Measurements from ENCODE around the gene COX7A2L.
"Not testable (repeated sequence)": the region's sequence is repeated elsewhere in the genome, so short reads cannot be mapped to it uniquely, and the experiment has no call there.

The COX7A2L gene

DNA sequence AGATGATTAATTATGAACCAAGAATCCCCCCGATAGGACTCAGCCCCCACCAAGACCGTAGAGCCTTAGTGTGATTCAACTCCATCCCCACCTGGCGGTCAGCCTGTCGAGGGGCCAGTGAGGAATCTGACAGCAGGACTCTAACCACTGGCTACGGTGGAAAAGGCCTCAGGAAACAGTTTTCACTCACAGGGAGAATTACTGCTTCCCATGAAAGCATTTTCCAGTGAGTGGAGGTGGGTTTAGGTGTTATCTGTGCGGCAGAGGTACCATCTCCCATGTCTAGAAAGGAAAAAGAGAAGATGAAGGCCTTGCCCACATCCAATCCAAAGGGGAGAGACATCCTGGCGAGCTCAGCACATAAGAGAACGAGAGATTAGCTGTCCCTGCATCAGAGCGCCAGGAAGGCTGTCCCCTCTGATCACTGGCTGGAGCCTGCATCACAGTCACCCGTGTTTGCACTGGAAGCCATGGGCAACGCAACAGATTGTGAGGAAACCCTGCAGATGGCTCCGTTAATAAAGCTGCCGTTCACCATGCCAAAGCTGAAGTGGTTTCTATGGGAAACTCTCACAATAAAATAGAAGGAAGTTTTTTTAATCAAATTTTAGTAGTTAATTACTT lies 22.3 kb downstream of the COX7A2L start:
- no peak for DNase-seq

GRCh38 chr2:42337846-42338566 lies 23.0 kb downstream of the COX7A2L start:
- no peak for DNase-seq

DNA sequence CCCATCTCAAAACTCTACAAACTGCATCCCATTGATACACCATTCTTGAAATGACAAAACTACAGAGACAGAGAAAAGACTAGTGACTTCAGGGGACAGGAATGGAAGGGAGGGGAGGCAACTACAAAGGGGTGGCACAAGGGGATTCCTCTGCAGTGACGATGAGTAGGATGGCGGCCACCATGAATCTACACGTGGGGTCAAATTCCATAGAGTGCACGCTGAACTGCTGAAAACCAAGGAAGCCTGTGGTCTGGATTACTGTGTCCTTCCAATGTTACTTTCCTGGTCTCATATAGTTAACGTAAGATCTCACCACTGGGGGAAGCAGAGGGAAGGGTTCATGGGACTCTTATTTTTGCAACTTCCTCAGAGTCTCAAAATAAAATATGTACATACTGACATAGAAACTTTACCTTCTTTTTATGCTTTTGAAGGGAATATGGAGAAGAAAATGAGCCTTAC lies 23.6 kb downstream of the COX7A2L start:
- DNase-seq, result no peak

GRCh38 chr2:42336361-42336965 lies 24.6 kb downstream of the COX7A2L start:
- no peak for DNase-seq

- no peak for DNase-seq
These were observed 25.4 kb downstream of the COX7A2L start for GRCh38 chr2:42335514-42336104.

DNA sequence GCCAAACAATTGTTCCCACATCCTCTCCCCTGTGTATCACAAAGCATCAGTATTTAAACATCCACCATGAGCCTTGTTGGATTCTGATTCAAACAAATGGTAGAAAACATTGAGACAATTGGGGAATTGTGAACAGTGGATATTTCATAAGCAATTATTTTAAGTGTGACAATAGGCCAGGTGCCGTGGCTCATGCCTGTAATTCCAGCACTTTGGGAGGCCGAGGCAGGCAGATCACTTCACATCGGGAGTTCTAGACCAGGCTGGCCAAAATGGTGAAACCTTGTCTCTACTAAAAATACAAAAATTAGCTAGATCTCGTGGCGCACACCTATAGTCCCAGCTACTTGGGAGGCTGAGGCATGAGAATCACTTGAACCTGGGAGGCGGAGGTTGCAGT lies 26.2 kb downstream of the COX7A2L start:
- DNase-seq, result not testable (repeated sequence)

DNA sequence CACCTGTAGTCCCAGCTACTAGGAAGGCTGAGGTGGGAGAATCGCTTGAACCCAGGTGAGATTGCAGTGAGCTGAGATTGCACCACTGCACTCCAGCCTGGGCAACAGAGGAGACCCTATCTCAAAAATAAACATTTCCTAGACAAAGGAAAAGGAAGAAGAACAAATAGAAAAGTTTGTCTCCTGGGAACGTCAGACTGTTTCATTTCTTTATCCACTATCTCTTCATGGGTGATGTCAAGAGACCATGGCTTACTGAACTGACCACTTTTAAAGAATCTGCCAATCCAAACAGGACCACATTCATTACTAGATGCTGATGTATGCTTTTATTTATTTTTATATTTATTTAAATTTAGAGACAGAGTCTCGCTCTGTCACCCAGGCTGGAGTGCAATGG lies 26.8 kb downstream of the COX7A2L start:
- no peak for DNase-seq

DNA sequence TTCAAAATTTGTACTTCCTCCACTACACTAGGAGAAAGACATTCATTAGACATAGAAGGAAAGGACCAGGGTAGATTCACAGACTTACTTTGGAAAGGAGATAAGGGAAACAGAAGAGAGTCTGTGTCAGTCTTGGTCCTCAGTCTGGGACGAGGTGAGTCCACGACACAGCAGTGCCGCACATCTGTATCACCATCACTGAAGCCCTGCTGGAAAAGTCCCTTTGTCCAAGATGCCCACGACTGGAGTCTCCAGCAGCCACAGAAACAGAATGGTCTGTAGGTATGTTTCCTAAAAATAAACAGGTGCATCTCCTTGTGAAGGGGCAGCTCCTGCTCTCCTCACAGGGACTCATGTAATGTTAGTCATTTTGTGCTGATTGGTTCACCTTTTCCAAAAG lies 27.4 kb downstream of the COX7A2L start:
- no peak for DNase-seq

- no peak for DNase-seq
These were observed 28.4 kb downstream of the COX7A2L start for GRCh38 chr2:42332575-42332974.

DNA sequence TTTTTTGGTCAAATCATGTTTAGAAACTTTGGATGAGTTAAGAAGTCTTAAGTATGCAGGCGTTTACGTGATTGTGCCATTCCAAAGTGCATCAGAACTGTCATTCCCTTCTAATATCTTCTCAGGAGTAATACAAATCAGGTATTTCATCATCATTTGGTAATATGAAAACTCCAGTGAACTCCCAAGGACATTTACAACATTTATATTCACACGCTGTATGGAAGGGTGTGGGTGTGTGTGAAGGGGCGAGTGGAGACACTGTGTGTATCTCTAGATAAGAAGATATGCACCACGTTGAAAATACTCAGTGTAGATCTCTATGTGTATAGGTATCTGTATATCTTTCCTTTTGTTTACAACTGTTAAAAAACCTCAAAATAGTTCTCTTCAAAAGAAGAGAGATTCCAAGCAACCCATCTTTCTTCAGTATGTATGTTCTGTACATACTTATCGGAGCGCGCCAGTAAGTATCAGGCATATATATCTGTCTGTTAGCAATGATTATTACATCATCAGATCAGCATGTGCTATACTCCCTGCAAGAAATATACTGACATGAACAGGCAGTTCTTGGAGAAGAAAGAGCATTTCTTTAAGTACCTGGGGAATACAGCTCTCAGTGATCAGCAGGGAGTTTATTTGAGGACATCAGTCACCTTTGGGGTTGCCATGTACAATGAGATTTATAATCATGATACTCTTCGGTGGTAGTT lies 29.3 kb downstream of the COX7A2L start:
- DNase-seq, result no peak

- DNase-seq, result no peak
These were observed 31.3 kb downstream of the COX7A2L start for GRCh38 chr2:42329736-42330135.

- DNase-seq, result no peak
These were observed 32.1 kb downstream of the COX7A2L start for GRCh38 chr2:42328923-42329322.

DNA sequence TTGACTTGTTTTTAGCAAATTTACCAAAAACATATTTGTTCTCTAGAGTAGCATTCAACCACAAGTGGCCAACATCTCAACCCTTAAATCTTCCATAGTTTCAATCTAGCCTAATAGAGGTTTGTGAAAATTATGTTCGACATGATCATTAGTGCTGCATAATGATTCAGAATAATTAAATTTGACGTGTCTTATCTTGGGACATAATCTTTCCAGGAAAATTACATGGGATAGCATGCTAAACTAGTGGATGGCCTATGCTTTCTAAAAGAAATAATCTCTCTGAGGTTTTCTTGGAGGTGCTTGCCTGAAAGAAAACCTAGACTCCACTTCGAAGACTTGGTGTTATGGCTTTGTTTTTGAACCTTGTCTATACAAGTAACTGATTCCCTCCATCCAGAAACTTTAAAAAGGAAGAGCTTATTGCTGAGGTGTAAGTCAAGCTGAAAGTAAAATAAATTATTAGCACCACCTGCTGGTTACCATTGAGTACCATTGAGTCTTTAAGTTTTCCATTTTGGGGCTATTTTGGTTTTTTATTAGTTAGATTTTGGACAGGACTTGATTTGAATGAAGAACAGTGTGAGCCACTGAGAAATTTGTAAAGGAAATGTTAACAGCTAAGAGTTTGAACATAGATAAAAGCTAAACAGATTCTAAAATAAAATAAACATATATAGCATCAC lies 32.7 kb downstream of the COX7A2L start:
- no peak for DNase-seq

- DNase-seq, result no peak
These were observed 33.9 kb downstream of the COX7A2L start for GRCh38 chr2:42327125-42327524.

DNA sequence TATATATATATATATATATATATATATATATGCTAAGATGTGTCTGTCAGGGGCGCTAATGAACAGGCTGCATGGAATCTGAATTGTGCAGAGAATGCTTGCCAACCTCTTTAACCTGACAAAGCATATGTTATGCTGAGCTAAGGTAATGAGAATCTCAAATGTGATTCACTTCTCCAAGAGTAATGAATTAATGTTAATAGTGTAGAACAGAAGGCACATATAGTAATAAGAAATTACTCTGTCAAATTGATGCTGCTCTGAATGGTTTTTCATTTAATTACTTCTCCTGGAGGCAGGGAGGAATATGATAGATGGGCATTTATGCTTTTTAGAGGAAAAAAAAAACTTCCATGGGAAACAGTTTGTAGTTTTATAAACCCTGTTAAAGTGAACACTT lies 35.4 kb downstream of the COX7A2L start:
- DNase-seq, result no peak

- DNase-seq, result no peak
These were observed 36.1 kb downstream of the COX7A2L start for GRCh38 chr2:42324949-42325348.

DNA sequence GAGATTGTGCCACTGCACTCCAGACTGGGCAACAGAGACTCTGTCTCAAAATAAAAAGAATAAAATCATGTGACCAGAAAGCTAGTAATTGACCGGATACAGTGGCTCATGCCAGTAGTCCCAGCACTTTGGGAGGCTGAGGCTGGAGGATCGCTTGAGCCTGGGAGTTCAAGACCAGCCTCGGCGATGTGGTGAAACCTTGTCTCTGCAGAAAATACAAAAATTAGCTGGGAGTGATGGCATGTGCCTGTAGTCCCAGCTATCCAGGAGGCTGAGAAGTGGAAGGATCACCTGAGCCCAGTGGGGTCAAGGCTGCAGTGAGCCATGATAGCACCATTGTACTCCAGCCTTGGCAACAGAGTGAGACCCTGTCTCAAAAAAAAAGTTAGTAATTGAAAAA lies 36.8 kb downstream of the COX7A2L start:
- DNase-seq, result no peak

- DNase-seq, result no peak
These were observed 39.5 kb downstream of the COX7A2L start for GRCh38 chr2:42321452-42322064.

DNA sequence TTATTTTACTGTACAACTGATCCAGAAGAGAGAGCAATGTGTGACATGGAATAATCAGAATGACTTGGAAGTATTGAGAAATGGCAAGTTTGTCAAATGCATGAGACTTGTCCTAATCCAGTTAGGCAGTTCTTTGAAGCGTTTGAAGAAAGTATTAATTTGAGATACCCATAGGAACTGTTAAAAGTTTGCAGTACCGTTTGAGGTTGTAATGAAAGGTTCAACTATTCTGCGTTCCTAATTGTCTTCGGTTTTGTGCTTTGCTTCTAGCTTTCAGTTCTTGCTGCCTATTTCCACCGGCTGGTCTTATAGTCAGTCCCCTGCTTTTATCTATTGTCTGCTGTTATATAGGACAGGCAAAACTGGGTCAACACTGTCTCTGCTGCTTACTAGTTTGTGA lies 41.8 kb downstream of the COX7A2L start:
- DNase-seq, result no peak

- no peak for DNase-seq
These were observed 43.1 kb downstream of the COX7A2L start for GRCh38 chr2:42317945-42318344.

GRCh38 chr2:42317486-42317885 lies 43.5 kb downstream of the COX7A2L start:
- no peak for DNase-seq

DNA sequence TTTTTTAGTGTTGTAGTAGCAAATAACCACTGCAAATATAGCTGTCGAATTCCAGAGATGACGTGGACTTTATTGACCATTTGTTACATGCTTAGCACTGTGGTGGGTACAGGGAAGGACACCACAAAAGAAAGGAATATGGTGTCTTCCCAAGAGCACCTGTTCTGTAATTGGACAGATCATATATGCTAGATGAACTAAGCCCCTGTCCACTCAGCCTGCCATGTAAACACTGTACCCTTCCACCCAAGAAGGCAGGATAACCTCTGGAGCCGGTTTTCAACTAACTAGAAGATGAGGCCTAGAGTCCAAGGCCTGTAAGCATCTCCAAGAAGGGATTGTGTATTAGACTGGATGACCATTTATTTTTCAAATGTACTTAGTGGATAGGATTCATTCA lies 44.1 kb downstream of the COX7A2L start:
- no peak for DNase-seq
